ENCODE results near the gene MTMR12. TPM values are rescaled to one million over a fixed set of nuclear protein-coding genes. Genes with fewer than 3 reads are reported as not detected.
"Not testable (repeated sequence)": the region's sequence is repeated elsewhere in the genome, so short reads cannot be mapped to it uniquely, and the experiment has no call there.

The MTMR12 gene
- total RNA-seq, 1 donor from 2014 or later = 25.6 TPM

DNA sequence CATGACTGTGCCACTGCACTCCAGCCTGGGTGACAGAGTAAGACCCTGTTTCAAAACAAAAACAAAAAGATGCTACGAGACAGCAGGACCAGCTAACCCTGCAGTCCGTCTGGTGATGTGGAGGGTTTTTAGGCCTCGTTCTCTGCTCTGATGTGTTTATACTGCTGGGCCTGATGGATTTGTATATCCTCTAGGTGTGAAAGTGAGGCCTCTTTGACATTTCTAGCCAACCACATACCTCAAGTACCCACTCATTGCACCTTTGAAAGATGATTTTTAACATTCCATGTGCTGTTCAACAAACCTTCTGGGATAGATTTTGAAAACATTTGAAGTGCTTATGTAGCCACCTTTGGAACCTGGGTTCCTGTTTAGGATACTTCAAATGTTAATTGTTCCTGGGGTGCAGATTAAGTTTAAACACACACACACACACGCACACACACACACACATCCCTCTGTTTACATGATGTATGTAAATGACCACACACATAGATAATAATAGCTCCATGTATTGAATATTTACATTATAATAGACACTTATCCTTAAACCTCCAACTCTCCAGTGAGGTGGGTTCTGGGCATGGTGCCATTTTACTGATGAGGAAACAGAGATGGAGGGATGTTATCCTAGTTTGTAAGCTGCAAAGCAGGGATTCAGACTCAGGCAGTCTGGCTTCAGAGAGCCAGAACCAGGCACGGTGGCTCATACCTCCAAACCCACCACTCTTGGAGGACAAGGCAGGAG is 89.8 kb downstream of the MTMR12 start:
- TF ChIP-seq, protein P1, sequence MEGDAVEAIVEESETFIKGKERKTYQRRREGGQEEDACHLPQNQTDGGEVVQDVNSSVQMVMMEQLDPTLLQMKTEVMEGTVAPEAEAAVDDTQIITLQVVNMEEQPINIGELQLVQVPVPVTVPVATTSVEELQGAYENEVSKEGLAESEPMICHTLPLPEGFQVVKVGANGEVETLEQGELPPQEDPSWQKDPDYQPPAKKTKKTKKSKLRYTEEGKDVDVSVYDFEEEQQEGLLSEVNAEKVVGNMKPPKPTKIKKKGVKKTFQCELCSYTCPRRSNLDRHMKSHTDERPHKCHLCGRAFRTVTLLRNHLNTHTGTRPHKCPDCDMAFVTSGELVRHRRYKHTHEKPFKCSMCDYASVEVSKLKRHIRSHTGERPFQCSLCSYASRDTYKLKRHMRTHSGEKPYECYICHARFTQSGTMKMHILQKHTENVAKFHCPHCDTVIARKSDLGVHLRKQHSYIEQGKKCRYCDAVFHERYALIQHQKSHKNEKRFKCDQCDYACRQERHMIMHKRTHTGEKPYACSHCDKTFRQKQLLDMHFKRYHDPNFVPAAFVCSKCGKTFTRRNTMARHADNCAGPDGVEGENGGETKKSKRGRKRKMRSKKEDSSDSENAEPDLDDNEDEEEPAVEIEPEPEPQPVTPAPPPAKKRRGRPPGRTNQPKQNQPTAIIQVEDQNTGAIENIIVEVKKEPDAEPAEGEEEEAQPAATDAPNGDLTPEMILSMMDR (IDR thresholded peaks at IDR 0.05; ENCODE audit: partially characterized antibody, unreplicated experiment) = no peak
- no peaks in the 10 kb centered on the region for H3K36me3 Mint-ChIP-seq (ENCODE audit: unreplicated experiment)
- no peak overlapping the region for H3K27ac Mint-ChIP-seq (ENCODE audit: unreplicated experiment)
- DNase-seq = no peak
- H3K4me3 Mint-ChIP-seq (ENCODE audit: unreplicated experiment) = no peak overlapping the region
- no peaks in the 10 kb centered on the region for H3K27me3 Mint-ChIP-seq (ENCODE audit: unreplicated experiment)
- no peaks in the 10 kb centered on the region for H3K4me1 Mint-ChIP-seq (ENCODE audit: low read depth, unreplicated experiment)
- H3K9me3 Mint-ChIP-seq (ENCODE audit: unreplicated experiment) = peaks cover 2% of the 10 kb centered on the region

DNA sequence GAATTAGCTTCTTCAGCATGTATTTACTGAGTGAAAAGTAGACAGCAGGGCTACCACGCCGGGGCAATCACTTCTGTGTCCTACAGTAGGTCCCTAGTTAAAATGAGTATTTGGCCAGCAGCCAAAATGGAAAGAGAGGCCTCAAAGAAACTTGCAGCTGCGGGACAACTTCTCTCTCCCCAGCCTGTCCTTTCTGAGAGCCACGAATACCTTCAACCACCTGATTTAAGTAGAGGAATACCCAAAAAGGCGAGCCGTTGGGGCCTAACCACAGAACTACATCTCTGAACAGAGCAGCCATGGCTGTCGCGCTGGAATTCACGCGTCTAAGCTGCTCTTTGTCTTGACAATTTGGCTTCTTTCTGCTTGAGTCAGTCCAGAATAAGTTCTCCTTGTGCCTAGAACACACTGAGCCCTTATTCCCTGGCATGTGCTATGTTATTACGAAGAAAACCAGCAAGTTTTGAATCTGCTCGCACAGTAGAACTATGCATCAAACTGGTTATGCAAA is 94.8 kb downstream of the MTMR12 start:
- TF ChIP-seq, protein P1 (IDR thresholded peaks at IDR 0.05; ENCODE audit: partially characterized antibody, unreplicated experiment) = no peak
- DNase-seq = no peak

DNA sequence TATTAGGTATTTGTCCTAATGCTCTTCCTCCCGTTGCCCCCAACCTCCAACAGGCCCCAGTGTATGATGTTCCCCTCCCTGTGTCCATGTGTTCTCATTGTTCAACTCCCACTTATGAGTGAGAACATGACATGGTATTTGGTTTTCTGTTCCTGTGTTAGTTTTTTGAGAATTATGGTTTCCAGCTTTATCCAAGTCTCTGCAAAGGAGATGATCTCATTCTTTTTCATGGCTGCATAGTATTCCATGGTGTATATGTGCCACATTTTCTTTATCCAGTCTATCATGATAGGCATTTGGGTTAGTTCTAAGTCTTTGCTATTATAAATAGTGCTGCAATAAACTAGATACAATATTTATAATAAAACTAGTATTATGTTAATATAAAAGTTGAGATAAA is 98.4 kb downstream of the MTMR12 start:
- DNase-seq; H3K27me3 Mint-ChIP-seq (ENCODE audit: unreplicated experiment); H3K36me3 Mint-ChIP-seq (ENCODE audit: unreplicated experiment); H3K4me1 Mint-ChIP-seq (ENCODE audit: low read depth, unreplicated experiment); H3K4me3 Mint-ChIP-seq (ENCODE audit: unreplicated experiment); H3K27ac Mint-ChIP-seq (ENCODE audit: unreplicated experiment); H3K9me3 Mint-ChIP-seq (ENCODE audit: unreplicated experiment): not testable (repeated sequence)

More for the DNA sequence above, 94.8 kb downstream of the MTMR12 start:
- H3K9me3 Mint-ChIP-seq (ENCODE audit: unreplicated experiment) = no peaks in the 10 kb centered on the region
- no peaks in the 10 kb centered on the region for H3K4me1 Mint-ChIP-seq (ENCODE audit: low read depth, unreplicated experiment)
- no peak overlapping the region for H3K4me3 Mint-ChIP-seq (ENCODE audit: unreplicated experiment)
- no peaks in the 10 kb centered on the region for H3K27me3 Mint-ChIP-seq (ENCODE audit: unreplicated experiment)
- no peak overlapping the region for H3K27ac Mint-ChIP-seq (ENCODE audit: unreplicated experiment)
- H3K36me3 Mint-ChIP-seq (ENCODE audit: unreplicated experiment) = no peaks in the 10 kb centered on the region

DNA sequence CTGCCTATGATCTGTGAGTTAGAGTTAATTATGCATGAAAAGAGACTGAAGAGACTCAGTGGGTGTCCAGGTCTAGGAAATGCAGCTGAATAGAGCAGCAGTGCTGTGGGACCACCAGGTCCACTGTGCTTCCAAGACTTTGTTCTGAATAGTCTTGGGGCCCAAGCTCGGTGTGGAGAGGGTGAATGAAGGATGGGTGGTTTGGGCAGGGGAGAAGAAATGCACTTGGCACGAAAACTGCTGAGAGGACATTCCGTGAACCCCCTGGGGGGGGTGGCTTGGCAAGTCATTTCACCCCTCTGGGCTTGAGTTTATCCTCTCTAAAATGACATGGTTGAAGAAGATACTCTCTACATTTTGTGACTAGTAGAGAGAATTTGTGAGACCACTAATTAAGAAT is 102.6 kb downstream of the MTMR12 start:
- H3K27me3 Mint-ChIP-seq (ENCODE audit: unreplicated experiment) = peaks cover 4% of the 10 kb centered on the region
- H3K27ac Mint-ChIP-seq (ENCODE audit: unreplicated experiment) = no peak overlapping the region
- no peaks in the 10 kb centered on the region for H3K4me1 Mint-ChIP-seq (ENCODE audit: low read depth, unreplicated experiment)
- peaks cover 3% of the 10 kb centered on the region for H3K9me3 Mint-ChIP-seq (ENCODE audit: unreplicated experiment)
- TF ChIP-seq, protein P1 (IDR thresholded peaks at IDR 0.05; ENCODE audit: partially characterized antibody, unreplicated experiment) = no peak
- no peaks in the 10 kb centered on the region for H3K36me3 Mint-ChIP-seq (ENCODE audit: unreplicated experiment)
- DNase-seq = no peak
- no peak overlapping the region for H3K4me3 Mint-ChIP-seq (ENCODE audit: unreplicated experiment)

DNA sequence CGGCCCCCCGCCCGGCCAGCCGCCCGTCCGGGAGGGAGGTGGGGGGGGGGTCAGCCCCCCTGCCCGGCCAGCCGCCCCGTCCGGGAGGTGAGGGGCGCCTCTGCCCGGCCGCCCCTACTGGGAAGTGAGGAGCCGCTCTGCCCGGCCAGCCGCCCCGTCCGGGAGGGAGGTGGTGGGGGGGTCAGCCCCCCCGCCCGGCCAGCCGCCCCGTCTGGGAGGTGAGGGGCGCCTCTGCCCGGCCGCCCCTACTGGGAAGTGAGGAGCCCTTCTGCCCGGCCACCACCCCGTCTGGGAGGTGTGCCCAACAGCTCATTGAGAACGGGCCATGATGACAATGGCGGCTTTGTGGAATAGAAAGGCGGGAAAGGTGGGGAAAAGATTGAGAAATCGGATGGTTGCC is 103.9 kb downstream of the MTMR12 start:
- H3K27ac Mint-ChIP-seq (ENCODE audit: unreplicated experiment); DNase-seq; H3K36me3 Mint-ChIP-seq (ENCODE audit: unreplicated experiment); H3K4me1 Mint-ChIP-seq (ENCODE audit: low read depth, unreplicated experiment); H3K27me3 Mint-ChIP-seq (ENCODE audit: unreplicated experiment); H3K4me3 Mint-ChIP-seq (ENCODE audit: unreplicated experiment); H3K9me3 Mint-ChIP-seq (ENCODE audit: unreplicated experiment): not testable (repeated sequence)

DNA sequence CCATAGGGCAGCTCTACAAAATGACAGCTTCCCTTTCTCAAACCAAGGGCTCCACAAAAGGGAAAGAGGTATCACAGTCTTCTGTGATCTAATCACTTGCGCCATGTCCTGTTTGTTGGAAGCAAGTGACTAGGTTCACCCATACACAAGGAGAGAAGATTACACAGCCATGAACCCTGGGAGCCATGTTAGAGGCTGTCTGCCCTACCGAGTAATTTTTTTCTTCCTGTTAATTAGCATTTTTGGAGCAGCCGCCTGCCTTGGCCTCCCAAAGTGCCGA is 105.4 kb downstream of the MTMR12 start:
- TF ChIP-seq, protein P1 (IDR thresholded peaks at IDR 0.05; ENCODE audit: partially characterized antibody, unreplicated experiment) = no peak
- Mint-ChIP-seq H3K36me3 (ENCODE audit: unreplicated experiment) (no peaks in the 10 kb centered on the region), H3K27ac (ENCODE audit: unreplicated experiment) (no peak overlapping the region), H3K9me3 (ENCODE audit: unreplicated experiment) (peaks cover 3% of the 10 kb centered on the region), H3K4me3 (ENCODE audit: unreplicated experiment) (no peak overlapping the region), H3K27me3 (ENCODE audit: unreplicated experiment) (peaks cover 5% of the 10 kb centered on the region), H3K4me1 (ENCODE audit: low read depth, unreplicated experiment) (no peaks in the 10 kb centered on the region)
- DNase-seq = no peak

All from glutamatergic neuron (in vitro differentiated cells).